ENCODE data around the gene HERC2. TPM values are rescaled to one million over a fixed set of nuclear protein-coding genes. Genes with fewer than 3 reads are reported as not detected.
"Not testable (repeated sequence)": the region's sequence is repeated elsewhere in the genome, so short reads cannot be mapped to it uniquely, and the experiment has no call there.

HERC2 gene
- total and polyA plus RNA-seq, 2 of the 8 experiments (the other 6 are each of a cell fraction or from before 2014, with no cell fraction given), result 83.0 to 88.7 TPM

- H2BK120ac ChIP-seq (replicated peaks; ENCODE audit: low read depth, low read length); CTCF ChIA-PET (ENCODE audit: partially characterized antibody); H4K8ac ChIP-seq (ENCODE audit: extremely low read depth, insufficient read depth, low read length); H3K9ac ChIP-seq (replicated peaks in 1 of 4; ENCODE audit: extremely low read depth in 1 of 4, low read depth in 3 of 4, low read length in 3 of 4); H3K4me3 ChIP-seq (ENCODE audit: extremely low read depth in 1 of 4, insufficient read depth in 2 of 4, low read depth in 3 of 4, low read length in 4 of 4); H3K9me3 ChIP-seq (ENCODE audit: insufficient read depth in 2 of 2, low read depth in 1 of 2, low read length in 1 of 2); H2AK5ac ChIP-seq (ENCODE audit: low read depth, low read length); H2BK20ac ChIP-seq (ENCODE audit: low read length); H3K4me2 ChIP-seq (ENCODE audit: insufficient read depth in 1 of 2, low read depth in 2 of 2, low read length in 2 of 2); H3K27me3 ChIP-seq (replicated peaks in 1 of 4; ENCODE audit: control insufficient read depth in 3 of 4, extremely low read depth in 1 of 4, insufficient read depth in 3 of 4, low read length in 3 of 4); H4K5ac ChIP-seq (ENCODE audit: insufficient read length, low read depth, low read length); H3K27ac ChIP-seq (ENCODE audit: low read depth, low read length); H2BK5ac ChIP-seq (ENCODE audit: low read depth, low read length); H2BK12ac ChIP-seq (ENCODE audit: low read depth, low read length); H3K23me2 ChIP-seq (ENCODE audit: low read depth, low read length); H3K4ac ChIP-seq (replicated peaks; ENCODE audit: insufficient read length, low read depth, low read length); H3K14ac ChIP-seq (ENCODE audit: insufficient read length); DNase-seq (ENCODE audit: low read depth in 1 of 2, low spot score in 2 of 2); H2BK15ac ChIP-seq (ENCODE audit: low read length); H3K23ac ChIP-seq (ENCODE audit: insufficient read length); H3K18ac ChIP-seq (ENCODE audit: extremely low read depth, low read length); H4K20me1 ChIP-seq (replicated peaks in 1 of 2; ENCODE audit: control insufficient read depth in 1 of 2, insufficient read depth in 2 of 2, low read length in 2 of 2); H4K91ac ChIP-seq (replicated peaks; ENCODE audit: insufficient read length, low read length); H3K56ac ChIP-seq (replicated peaks; ENCODE audit: insufficient read length, low read depth, low read length); H3K79me1 ChIP-seq (ENCODE audit: low read depth, low read length); H2AFZ ChIP-seq (ENCODE audit: low read length); POLR2A ChIA-PET (ENCODE audit: partially characterized antibody); FAIRE-seq; H3K4me1 ChIP-seq (replicated peaks in 1 of 4; ENCODE audit: control insufficient read depth in 3 of 4, insufficient read depth in 4 of 4, low read length in 3 of 4): not testable (repeated sequence)
- H3K36me3 ChIP-seq (ENCODE audit: control insufficient read depth in 2 of 4, insufficient read depth in 4 of 4, low read length in 3 of 4), result peaks cover 2 to 15% (median 9%) of the 10 kb centered on the region in 4 experiments; a peak in 7 of 8 replicates
- H3K79me2 ChIP-seq (ENCODE audit: control insufficient read depth in 1 of 2, insufficient read depth in 2 of 2, low read length in 2 of 2), result peaks cover 0 to 10% of the 10 kb centered on the region in 2 experiments; a peak in 2 of 4 replicates
- WGBS, 2 experiments (ENCODE audit: extremely low coverage in 1 of 2, insufficient coverage in 1 of 2, insufficient read length in 1 of 2, insufficient replicate concordance in 2 of 2, low coverage in 1 of 2, low lambda C conversion rate in 2 of 2, missing lambda C conversion rate in 1 of 2), result 82% methylated on average over 2 of the region's 3 CpGs; no CpG with 5 or more reads in 1 of the 2 experiments
Observed at GRCh38 chr15:28295009-28295563, 26.9 kb downstream of the HERC2 start.

DNA sequence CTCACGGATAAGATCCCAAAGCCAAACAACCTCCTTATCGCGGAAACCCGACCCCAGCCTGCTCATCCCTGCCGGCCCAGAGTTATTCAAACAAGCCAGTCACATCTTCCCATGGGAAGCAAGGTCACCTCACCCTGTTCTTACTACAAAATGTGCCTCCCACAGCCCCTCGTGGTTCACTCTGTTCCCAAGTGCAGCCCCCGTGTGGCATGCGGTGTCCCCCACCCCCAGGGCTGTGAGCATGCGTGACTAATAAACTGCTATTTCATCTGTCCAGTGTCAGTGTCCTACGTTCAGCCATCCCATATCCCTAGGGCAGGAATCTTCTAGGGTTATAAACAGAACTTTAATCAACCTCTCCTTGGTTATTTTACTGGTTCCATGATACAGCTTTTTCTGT is 27.4 kb downstream of the HERC2 start:
- H3K9ac ChIP-seq (replicated peaks in 1 of 4; ENCODE audit: extremely low read depth in 1 of 4, low read depth in 3 of 4, low read length in 3 of 4); H4K5ac ChIP-seq (ENCODE audit: insufficient read length, low read depth, low read length); CTCF ChIA-PET (ENCODE audit: partially characterized antibody); H2BK15ac ChIP-seq (ENCODE audit: low read length); H2AFZ ChIP-seq (ENCODE audit: low read length); H3K27ac ChIP-seq (ENCODE audit: low read depth, low read length); H3K4me1 ChIP-seq (replicated peaks in 1 of 4; ENCODE audit: control insufficient read depth in 3 of 4, insufficient read depth in 4 of 4, low read length in 3 of 4); H3K4me3 ChIP-seq (ENCODE audit: extremely low read depth in 1 of 4, insufficient read depth in 2 of 4, low read depth in 3 of 4, low read length in 4 of 4); DNase-seq (ENCODE audit: low read depth in 1 of 2, low spot score in 2 of 2); H4K91ac ChIP-seq (replicated peaks; ENCODE audit: insufficient read length, low read length); H2BK120ac ChIP-seq (replicated peaks; ENCODE audit: low read depth, low read length); H2AK5ac ChIP-seq (ENCODE audit: low read depth, low read length); H3K27me3 ChIP-seq (replicated peaks in 1 of 4; ENCODE audit: control insufficient read depth in 3 of 4, extremely low read depth in 1 of 4, insufficient read depth in 3 of 4, low read length in 3 of 4); H4K20me1 ChIP-seq (replicated peaks in 1 of 2; ENCODE audit: control insufficient read depth in 1 of 2, insufficient read depth in 2 of 2, low read length in 2 of 2); FAIRE-seq; H3K14ac ChIP-seq (ENCODE audit: insufficient read length); H3K4ac ChIP-seq (replicated peaks; ENCODE audit: insufficient read length, low read depth, low read length); H4K8ac ChIP-seq (ENCODE audit: extremely low read depth, insufficient read depth, low read length); POLR2A ChIA-PET (ENCODE audit: partially characterized antibody); H3K56ac ChIP-seq (replicated peaks; ENCODE audit: insufficient read length, low read depth, low read length); H3K23me2 ChIP-seq (ENCODE audit: low read depth, low read length); H3K4me2 ChIP-seq (ENCODE audit: insufficient read depth in 1 of 2, low read depth in 2 of 2, low read length in 2 of 2); H3K18ac ChIP-seq (ENCODE audit: extremely low read depth, low read length); H3K23ac ChIP-seq (ENCODE audit: insufficient read length); H3K79me1 ChIP-seq (ENCODE audit: low read depth, low read length); H2BK20ac ChIP-seq (ENCODE audit: low read length); H2BK12ac ChIP-seq (ENCODE audit: low read depth, low read length); H2BK5ac ChIP-seq (ENCODE audit: low read depth, low read length): not testable (repeated sequence)
- 54% methylated on average over 5 of the region's 10 CpGs; no CpG with 5 or more reads in 1 of the 2 experiments for WGBS, 2 experiments (ENCODE audit: extremely low coverage in 1 of 2, insufficient coverage in 1 of 2, insufficient read length in 1 of 2, insufficient replicate concordance in 2 of 2, low coverage in 1 of 2, low lambda C conversion rate in 2 of 2, missing lambda C conversion rate in 1 of 2)
- H3K9me3 ChIP-seq (ENCODE audit: insufficient read depth in 2 of 2, low read depth in 1 of 2, low read length in 1 of 2), result peaks cover 4 to 12% of the 10 kb centered on the region in 2 experiments; a peak in 2 of 4 replicates
- peaks cover 0 to 16% of the 10 kb centered on the region in 2 experiments; a peak in 2 of 4 replicates for H3K79me2 ChIP-seq (ENCODE audit: control insufficient read depth in 1 of 2, insufficient read depth in 2 of 2, low read length in 2 of 2)
- peaks cover 4 to 20% (median 13%) of the 10 kb centered on the region in 4 experiments for H3K36me3 ChIP-seq (ENCODE audit: control insufficient read depth in 2 of 4, insufficient read depth in 4 of 4, low read length in 3 of 4)
